Measurements from ENCODE around the gene DOLPP1. TPM values are rescaled to one million over a fixed set of nuclear protein-coding genes. Genes with fewer than 3 reads are reported as not detected.

DOLPP1 gene
- polyA plus RNA-seq, 3 donors, result 5.4 to 6.6 (median 5.9) TPM

DNA sequence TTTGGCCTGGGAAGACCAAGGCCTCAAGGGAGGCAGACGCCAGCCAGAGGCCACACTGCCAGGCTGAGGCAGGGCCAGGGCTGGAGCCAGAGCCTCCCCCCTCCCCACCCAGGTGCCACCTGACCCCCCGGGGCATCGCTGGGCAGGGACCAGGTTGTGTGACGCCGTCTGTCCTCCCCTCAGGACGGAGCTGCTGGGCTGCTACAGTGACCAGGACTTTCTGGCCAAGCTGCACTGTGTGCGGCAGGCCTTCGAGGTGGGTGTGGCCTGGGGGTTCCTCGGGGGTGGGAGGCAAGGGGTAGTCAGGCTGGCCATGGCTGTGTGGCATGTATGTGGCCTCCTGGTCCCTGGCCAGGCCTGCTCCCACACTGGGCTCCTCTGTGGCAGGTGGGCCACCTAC lies 17.9 kb upstream of the DOLPP1 start:
- Mint-ChIP-seq H3K27ac (no peak overlapping the region), H3K4me1 (peaks cover 13% of the 10 kb centered on the region), H3K27me3 (ENCODE audit: low read depth in 3 of 3) (peaks cover 0 to 3% (median 0%) of the 10 kb centered on the region in 3 donors), H3K36me3 (peaks cover 53 to 90% of the 10 kb centered on the region in 2 donors), H3K4me3 (no peak overlapping the region), H3K9me3 (peaks cover 0 to 3% (median 0%) of the 10 kb centered on the region in 7 donors)
- no peak for DNase-seq
- Histone ChIP-seq H2AFZ (ENCODE audit: insufficient read depth, low read depth, low read length, poor library complexity, severe bottlenecking) (no peak overlapping the region), H3K36me3 (replicated peaks in 1 of 2; ENCODE audit: control insufficient read depth in 1 of 2, insufficient read depth in 2 of 2, low read length in 2 of 2) (peaks cover 68 to 81% of the 10 kb centered on the region in 2 donors), H3K4me2 (replicated peaks; ENCODE audit: extremely low read depth, low read length, poor library complexity, severe bottlenecking) (no peak overlapping the region), H3K9me3 (replicated peaks in 1 of 2; ENCODE audit: control insufficient read depth in 1 of 2, insufficient read depth in 1 of 2, low read length in 2 of 2) (no peaks in the 10 kb centered on the region), H3K27ac (ENCODE audit: low read depth in 1 of 2, low read length in 2 of 2) (no peak overlapping the region), H4K20me1 (ENCODE audit: insufficient read depth, low read length) (no peaks in the 10 kb centered on the region), H3K9ac (ENCODE audit: insufficient read depth, low read length, poor library complexity, severe bottlenecking) (no peak overlapping the region), H3K79me2 (ENCODE audit: insufficient read depth, low read length) (no peaks in the 10 kb centered on the region), H3K4me1 (ENCODE audit: control insufficient read depth in 1 of 2, insufficient read depth in 2 of 2, low read length in 2 of 2) (peaks cover 11 to 14% of the 10 kb centered on the region in 2 donors), H3K27me3 (ENCODE audit: control insufficient read depth in 2 of 2, insufficient read depth in 2 of 2, low read length in 2 of 2) (no peaks in the 10 kb centered on the region), H3K4me3 (replicated peaks in 1 of 3; ENCODE audit: low read depth in 2 of 3, low read length in 3 of 3) (no peak overlapping the region)
- TF ChIP-seq, protein P1, sequence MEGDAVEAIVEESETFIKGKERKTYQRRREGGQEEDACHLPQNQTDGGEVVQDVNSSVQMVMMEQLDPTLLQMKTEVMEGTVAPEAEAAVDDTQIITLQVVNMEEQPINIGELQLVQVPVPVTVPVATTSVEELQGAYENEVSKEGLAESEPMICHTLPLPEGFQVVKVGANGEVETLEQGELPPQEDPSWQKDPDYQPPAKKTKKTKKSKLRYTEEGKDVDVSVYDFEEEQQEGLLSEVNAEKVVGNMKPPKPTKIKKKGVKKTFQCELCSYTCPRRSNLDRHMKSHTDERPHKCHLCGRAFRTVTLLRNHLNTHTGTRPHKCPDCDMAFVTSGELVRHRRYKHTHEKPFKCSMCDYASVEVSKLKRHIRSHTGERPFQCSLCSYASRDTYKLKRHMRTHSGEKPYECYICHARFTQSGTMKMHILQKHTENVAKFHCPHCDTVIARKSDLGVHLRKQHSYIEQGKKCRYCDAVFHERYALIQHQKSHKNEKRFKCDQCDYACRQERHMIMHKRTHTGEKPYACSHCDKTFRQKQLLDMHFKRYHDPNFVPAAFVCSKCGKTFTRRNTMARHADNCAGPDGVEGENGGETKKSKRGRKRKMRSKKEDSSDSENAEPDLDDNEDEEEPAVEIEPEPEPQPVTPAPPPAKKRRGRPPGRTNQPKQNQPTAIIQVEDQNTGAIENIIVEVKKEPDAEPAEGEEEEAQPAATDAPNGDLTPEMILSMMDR (IDR thresholded peaks at IDR 0.05), result no peak
- WGBS (ENCODE audit: insufficient coverage), result 100% methylated on average over 8 of the region's 9 CpGs
- intact Hi-C loops (cut with micrococcal nuclease), result no loop called here

GRCh38 chr9:129064499-129064908 lies 16.4 kb upstream of the DOLPP1 start:
- no peak overlapping the region for H3K4me3 ChIP-seq (replicated peaks in 1 of 3; ENCODE audit: low read depth in 2 of 3, low read length in 3 of 3)
- peaks cover 14% of the 10 kb centered on the region in 2 donors for H3K4me1 ChIP-seq (ENCODE audit: control insufficient read depth in 1 of 2, insufficient read depth in 2 of 2, low read length in 2 of 2)
- no peaks in the 10 kb centered on the region for H3K79me2 ChIP-seq (ENCODE audit: insufficient read depth, low read length)
- no peak overlapping the region for H2AFZ ChIP-seq (ENCODE audit: insufficient read depth, low read depth, low read length, poor library complexity, severe bottlenecking)
- H3K4me3 Mint-ChIP-seq, result no peak overlapping the region
- H4K20me1 ChIP-seq (ENCODE audit: insufficient read depth, low read length), result no peaks in the 10 kb centered on the region
- intact Hi-C loops (cut with micrococcal nuclease), result no loop called here
- peaks cover 65 to 79% of the 10 kb centered on the region in 2 donors for H3K36me3 ChIP-seq (replicated peaks in 1 of 2; ENCODE audit: control insufficient read depth in 1 of 2, insufficient read depth in 2 of 2, low read length in 2 of 2)
- H3K9me3 Mint-ChIP-seq, result peaks cover 0 to 3% (median 0%) of the 10 kb centered on the region in 7 donors
- H3K9ac ChIP-seq (ENCODE audit: insufficient read depth, low read length, poor library complexity, severe bottlenecking), result no peak overlapping the region
- H3K4me2 ChIP-seq (replicated peaks; ENCODE audit: extremely low read depth, low read length, poor library complexity, severe bottlenecking), result no peak overlapping the region
- H3K27ac Mint-ChIP-seq, result peak overlapping the region in 2 of 7 donors; percentile 15 to 40
- H3K27me3 ChIP-seq (ENCODE audit: control insufficient read depth in 2 of 2, insufficient read depth in 2 of 2, low read length in 2 of 2), result no peaks in the 10 kb centered on the region
- TF ChIP-seq, protein P1 (IDR thresholded peaks at IDR 0.05), result no peak
- 29% methylated on average over 6 of the region's 8 CpGs for WGBS (ENCODE audit: insufficient coverage)
- no peaks in the 10 kb centered on the region for H3K27me3 Mint-ChIP-seq (ENCODE audit: low read depth in 3 of 3)
- H3K36me3 Mint-ChIP-seq, result peaks cover 46 to 87% of the 10 kb centered on the region in 2 donors
- H3K9me3 ChIP-seq (replicated peaks in 1 of 2; ENCODE audit: control insufficient read depth in 1 of 2, insufficient read depth in 1 of 2, low read length in 2 of 2), result no peaks in the 10 kb centered on the region
- H3K27ac ChIP-seq (ENCODE audit: low read depth in 1 of 2, low read length in 2 of 2), result no peak overlapping the region
- DNase-seq, result no peak
- peaks cover 15% of the 10 kb centered on the region for H3K4me1 Mint-ChIP-seq
